ENCODE data around the gene C3orf20. TPM values are rescaled to one million over a fixed set of nuclear protein-coding genes. Genes with fewer than 3 reads are reported as not detected.

The C3orf20 gene
- total and polyA plus RNA-seq, 9 of the 15 experiments (the other 6 are each of a cell fraction or from before 2014, with no cell fraction given) = 0.04 TPM; not detected in 8

GRCh38 chr3:14646589-14647413, 28.1 kb upstream of the C3orf20 start (continued):
- TF ChIP-seq ZBTB2 (IDR thresholded peaks at IDR 0.05) (no peak), MEIS2 (IDR thresholded peaks at IDR 0.05; ENCODE audit: partially characterized antibody) (peak; percentile 11), ZNF354B (CRISPR knock-in tag; IDR thresholded peaks at IDR 0.05) (0 out of 2 replicates have a peak, but pooled peaks have one; percentile 18), ZNF24 (IDR thresholded peaks at IDR 0.05) (no peak), TEAD2 (tag; IDR thresholded peaks at IDR 0.05) (peak; percentile 75), SMC3 (conservative IDR thresholded peaks at IDR 0.05; ENCODE audit: insufficient read depth, low read depth, low read length) (no peak), MIER1 (IDR thresholded peaks at IDR 0.05; ENCODE audit: low read depth) (no peak), SLC30A9 (CRISPR knock-in tag; IDR thresholded peaks at IDR 0.05) (no peak), RUNX1 (IDR thresholded peaks at IDR 0.05; ENCODE audit: low read depth) (no peak), ZNF324 (CRISPR knock-in tag; IDR thresholded peaks at IDR 0.05) (no peak), ZNF12 (CRISPR knock-in tag; IDR thresholded peaks at IDR 0.05) (no peak), ZNF77 (CRISPR knock-in tag; IDR thresholded peaks at IDR 0.05) (no peak), EHMT2 (IDR thresholded peaks at IDR 0.05) (no peak), ARHGAP35 (IDR thresholded peaks at IDR 0.05; ENCODE audit: partially characterized antibody) (no peak), ZNF263 (CRISPR knock-in tag; IDR thresholded peaks at IDR 0.05; ENCODE audit: borderline replicate concordance) (no peak), MTA3 (IDR thresholded peaks at IDR 0.05; ENCODE audit: borderline replicate concordance) (no peak; the same call in 1 of the 2 replicates)
- TF ChIP-seq, protein P1, sequence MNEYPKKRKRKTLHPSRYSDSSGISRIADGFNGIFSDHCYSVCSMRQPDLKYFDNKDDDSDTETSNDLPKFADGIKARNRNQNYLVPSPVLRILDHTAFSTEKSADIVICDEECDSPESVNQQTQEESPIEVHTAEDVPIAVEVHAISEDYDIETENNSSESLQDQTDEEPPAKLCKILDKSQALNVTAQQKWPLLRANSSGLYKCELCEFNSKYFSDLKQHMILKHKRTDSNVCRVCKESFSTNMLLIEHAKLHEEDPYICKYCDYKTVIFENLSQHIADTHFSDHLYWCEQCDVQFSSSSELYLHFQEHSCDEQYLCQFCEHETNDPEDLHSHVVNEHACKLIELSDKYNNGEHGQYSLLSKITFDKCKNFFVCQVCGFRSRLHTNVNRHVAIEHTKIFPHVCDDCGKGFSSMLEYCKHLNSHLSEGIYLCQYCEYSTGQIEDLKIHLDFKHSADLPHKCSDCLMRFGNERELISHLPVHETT (CRISPR knock-in tag; conservative IDR thresholded peaks at IDR 0.05 in 1 of 2, IDR thresholded peaks at IDR 0.05 in 1 of 2) = peak in 1 of 2 experiments; percentile 93; a peak in 2 of 4 replicates
- TF ChIP-seq, protein P2, sequence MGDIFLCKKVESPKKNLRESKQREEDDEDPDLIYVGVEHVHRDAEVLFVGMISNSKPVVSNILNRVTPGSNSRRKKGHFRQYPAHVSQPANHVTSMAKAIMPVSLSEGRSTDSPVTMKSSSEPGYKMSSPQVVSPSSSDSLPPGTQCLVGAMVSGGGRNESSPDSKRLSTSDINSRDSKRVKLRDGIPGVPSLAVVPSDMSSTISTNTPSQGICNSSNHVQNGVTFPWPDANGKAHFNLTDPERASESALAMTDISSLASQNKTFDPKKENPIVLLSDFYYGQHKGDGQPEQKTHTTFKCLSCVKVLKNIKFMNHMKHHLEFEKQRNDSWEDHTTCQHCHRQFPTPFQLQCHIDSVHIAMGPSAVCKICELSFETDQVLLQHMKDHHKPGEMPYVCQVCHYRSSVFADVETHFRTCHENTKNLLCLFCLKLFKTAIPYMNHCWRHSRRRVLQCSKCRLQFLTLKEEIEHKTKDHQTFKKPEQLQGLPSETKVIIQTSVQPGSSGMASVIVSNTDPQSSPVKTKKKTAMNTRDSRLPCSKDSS (IDR thresholded peaks at IDR 0.05; ENCODE audit: low read depth, partially characterized antibody) = no peak
- TF ChIP-seq, protein P3, sequence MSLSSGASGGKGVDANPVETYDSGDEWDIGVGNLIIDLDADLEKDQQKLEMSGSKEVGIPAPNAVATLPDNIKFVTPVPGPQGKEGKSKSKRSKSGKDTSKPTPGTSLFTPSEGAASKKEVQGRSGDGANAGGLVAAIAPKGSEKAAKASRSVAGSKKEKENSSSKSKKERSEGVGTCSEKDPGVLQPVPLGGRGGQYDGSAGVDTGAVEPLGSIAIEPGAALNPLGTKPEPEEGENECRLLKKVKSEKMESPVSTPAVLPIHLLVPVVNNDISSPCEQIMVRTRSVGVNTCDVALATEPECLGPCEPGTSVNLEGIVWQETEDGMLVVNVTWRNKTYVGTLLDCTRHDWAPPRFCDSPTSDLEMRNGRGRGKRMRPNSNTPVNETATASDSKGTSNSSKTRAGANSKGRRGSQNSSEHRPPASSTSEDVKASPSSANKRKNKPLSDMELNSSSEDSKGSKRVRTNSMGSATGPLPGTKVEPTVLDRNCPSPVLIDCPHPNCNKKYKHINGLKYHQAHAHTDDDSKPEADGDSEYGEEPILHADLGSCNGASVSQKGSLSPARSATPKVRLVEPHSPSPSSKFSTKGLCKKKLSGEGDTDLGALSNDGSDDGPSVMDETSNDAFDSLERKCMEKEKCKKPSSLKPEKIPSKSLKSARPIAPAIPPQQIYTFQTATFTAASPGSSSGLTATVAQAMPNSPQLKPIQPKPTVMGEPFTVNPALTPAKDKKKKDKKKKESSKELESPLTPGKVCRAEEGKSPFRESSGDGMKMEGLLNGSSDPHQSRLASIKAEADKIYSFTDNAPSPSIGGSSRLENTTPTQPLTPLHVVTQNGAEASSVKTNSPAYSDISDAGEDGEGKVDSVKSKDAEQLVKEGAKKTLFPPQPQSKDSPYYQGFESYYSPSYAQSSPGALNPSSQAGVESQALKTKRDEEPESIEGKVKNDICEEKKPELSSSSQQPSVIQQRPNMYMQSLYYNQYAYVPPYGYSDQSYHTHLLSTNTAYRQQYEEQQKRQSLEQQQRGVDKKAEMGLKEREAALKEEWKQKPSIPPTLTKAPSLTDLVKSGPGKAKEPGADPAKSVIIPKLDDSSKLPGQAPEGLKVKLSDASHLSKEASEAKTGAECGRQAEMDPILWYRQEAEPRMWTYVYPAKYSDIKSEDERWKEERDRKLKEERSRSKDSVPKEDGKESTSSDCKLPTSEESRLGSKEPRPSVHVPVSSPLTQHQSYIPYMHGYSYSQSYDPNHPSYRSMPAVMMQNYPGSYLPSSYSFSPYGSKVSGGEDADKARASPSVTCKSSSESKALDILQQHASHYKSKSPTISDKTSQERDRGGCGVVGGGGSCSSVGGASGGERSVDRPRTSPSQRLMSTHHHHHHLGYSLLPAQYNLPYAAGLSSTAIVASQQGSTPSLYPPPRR (CRISPR knock-in tag; IDR thresholded peaks at IDR 0.05; ENCODE audit: borderline replicate concordance) = no peak
